Thyroid gland (tissue), 4 donors: ENCODE results near the gene AGBL5.

ENCODE experiments used
- CTCF ChIP-seq, 6 experiments: fragments of 200-600 bp in 3 of 6; fragments of 450-650 bp in 3 of 6; sonication (generic) in 3 of 6; IDR thresholded peaks; one replicate each; pipeline ENCODE4 v1.5.1; 2016 to 2019; ENCODE audit warnings: antibody characterized with exemption in 6 of 6, mild to moderate bottlenecking in 2 of 6, inconsistent platforms in 1 of 6, moderate library complexity in 1 of 6
- POLR2A ChIP-seq, 2 donors: fragments of 450-650 bp; IDR thresholded peaks; one replicate each; pipeline ENCODE4 v1.6.1; 2017; ENCODE audit warnings: antibody characterized with exemption in 2 of 2, mild to moderate bottlenecking in 2 of 2, moderate library complexity in 1 of 2

GRCh38 chr2:27069436-27069835, 18.0 kb downstream of the AGBL5 start:
- TF ChIP-seq POLR2A (IDR thresholded peaks at IDR 0.05) (no peak), CTCF (IDR thresholded peaks at IDR 0.05) (no peak)
